Mucosa of stomach (tissue), 1 donor: ENCODE data around the gene FOXI1.

Source experiments
- H3K27me3 ChIP-seq: one replicate; pipeline ENCODE4 v1.7.0; 2013; ENCODE audit warnings: mild to moderate bottlenecking, low read length; ENCODE audit not compliant: control insufficient read depth, insufficient read depth
- H3K36me3 ChIP-seq: one replicate; pipeline ENCODE4 v1.7.0; 2013; ENCODE audit warnings: low read length; ENCODE audit not compliant: control insufficient read depth, insufficient read depth
- H3K4me1 ChIP-seq: one replicate; pipeline ENCODE4 v1.7.0; 2013; ENCODE audit warnings: mild to moderate bottlenecking, low read length; ENCODE audit not compliant: control insufficient read depth, insufficient read depth
- H3K4me3 ChIP-seq: one replicate; pipeline ENCODE4 v1.7.0; 2013; ENCODE audit warnings: low read length
- H3K9ac ChIP-seq: one replicate; pipeline ENCODE4 v1.7.0; 2013; ENCODE audit warnings: mild to moderate bottlenecking, low read length, moderate library complexity
- H3K9me3 ChIP-seq: one replicate; pipeline ENCODE4 v1.7.0; 2013; ENCODE audit warnings: mild to moderate bottlenecking, low read length, moderate library complexity; ENCODE audit not compliant: control insufficient read depth
- donor health status: Pancreatic carcinoma.

Gene FOXI1

DNA sequence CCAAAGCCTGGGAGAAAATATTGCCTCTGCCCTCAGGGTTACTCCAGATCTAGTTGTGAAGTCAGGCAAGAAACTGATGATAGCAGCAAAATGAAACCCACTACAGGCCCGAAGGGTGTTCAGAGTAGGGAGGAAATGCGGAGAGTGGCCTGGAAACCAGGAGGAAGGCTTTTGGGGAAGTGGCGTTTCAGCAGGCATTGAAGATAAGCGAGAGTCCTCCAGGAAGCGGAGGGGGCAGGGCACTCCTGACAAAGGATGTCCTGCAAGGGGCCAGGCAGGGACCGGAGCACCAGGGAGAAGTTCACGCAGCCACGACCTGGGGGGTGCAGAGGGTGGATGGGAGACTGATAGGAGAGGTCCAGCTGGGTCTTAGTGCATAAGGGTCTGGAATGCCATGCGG lies 7.8 kb upstream of the FOXI1 start:
- Histone ChIP-seq H3K27me3 (no peaks in the 10 kb centered on the region), H3K4me3 (no peak overlapping the region), H3K4me1 (no peaks in the 10 kb centered on the region), H3K36me3 (no peaks in the 10 kb centered on the region), H3K9me3 (no peaks in the 10 kb centered on the region), H3K9ac (no peak overlapping the region)

DNA sequence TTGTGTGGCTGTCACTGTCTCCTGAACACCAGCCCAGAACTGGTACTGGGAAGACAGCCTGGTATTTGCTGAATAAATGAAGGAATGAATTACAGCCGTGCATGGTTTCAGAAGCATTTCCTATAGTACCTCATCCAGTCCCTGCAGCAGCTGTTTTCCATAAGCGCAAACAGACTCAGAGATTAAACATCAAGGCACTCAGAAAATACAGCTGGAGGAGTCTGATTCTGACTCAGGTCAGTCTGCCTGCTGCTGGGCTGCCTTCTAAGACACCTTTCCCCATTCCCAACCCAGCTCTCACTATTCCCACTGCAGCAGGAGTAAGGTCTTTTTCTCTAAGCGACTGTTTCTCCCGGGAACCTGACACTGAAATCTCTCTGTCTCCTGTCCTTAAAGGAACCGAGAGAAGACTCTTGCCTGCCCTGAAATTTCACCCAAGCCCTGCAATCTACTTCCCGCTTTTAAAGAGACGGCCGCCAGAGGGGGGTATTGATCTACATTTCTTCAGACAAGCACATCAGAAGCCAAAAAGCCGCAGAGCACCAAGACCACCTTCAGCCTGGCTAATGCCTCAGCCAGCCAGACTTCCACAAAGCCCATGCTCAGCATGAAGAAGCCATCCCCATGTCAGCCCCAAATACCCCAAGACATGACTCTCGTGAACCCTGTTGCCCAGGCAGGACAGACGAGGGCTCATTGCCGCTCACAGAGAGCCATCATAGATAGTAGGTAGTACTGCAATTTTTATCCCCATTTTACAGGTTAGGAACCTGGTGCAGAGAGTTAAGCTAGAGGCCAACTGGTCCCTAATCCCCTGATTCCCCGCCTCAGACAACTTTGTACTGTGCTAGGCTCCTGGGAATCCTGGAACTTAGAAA lies 5.4 kb upstream of the FOXI1 start:
- H3K27me3 ChIP-seq, result no peaks in the 10 kb centered on the region
- H3K36me3 ChIP-seq, result no peaks in the 10 kb centered on the region
- H3K4me3 ChIP-seq, result no peak overlapping the region
- no peaks in the 10 kb centered on the region for H3K4me1 ChIP-seq
- no peak overlapping the region for H3K9ac ChIP-seq
- no peaks in the 10 kb centered on the region for H3K9me3 ChIP-seq

DNA sequence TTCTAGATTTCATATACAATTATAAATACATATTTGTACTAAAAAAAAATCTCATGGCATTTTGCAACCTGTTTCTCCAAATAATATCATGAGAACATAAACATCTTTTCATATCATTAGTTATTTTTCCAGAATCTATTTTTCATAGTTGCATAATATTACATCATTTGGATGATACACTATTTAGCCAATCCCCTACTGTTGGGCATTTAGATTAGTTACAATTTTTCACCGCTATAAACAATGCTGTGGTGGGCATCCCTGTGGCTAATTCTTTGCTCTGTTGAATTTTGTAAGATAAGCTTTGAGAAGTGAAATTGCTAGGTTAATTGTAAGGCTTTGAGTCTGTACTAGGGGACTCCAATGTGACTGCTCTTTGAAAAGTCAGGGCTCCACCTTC lies 2.2 kb upstream of the FOXI1 start:
- Histone ChIP-seq H3K27me3 (no peaks in the 10 kb centered on the region), H3K4me3 (no peak overlapping the region), H3K9me3 (no peaks in the 10 kb centered on the region), H3K9ac (no peak overlapping the region), H3K4me1 (no peaks in the 10 kb centered on the region), H3K36me3 (no peaks in the 10 kb centered on the region)

- H3K4me3 ChIP-seq, result no peak overlapping the region
- H3K9ac ChIP-seq, result no peak overlapping the region
Measured at GRCh38 chr5:170104299-170104698, 1.4 kb upstream of the FOXI1 start.

GRCh38 chr5:170104710-170105109 lies 987 bp upstream of the FOXI1 start:
- no peaks in the 10 kb centered on the region for H3K27me3 ChIP-seq
- no peaks in the 10 kb centered on the region for H3K4me1 ChIP-seq
- no peak overlapping the region for H3K9ac ChIP-seq
- H3K4me3 ChIP-seq, result no peak overlapping the region
- no peaks in the 10 kb centered on the region for H3K36me3 ChIP-seq
- no peaks in the 10 kb centered on the region for H3K9me3 ChIP-seq

More at GRCh38 chr5:170104299-170104698, 1.4 kb upstream of the FOXI1 start:
- Histone ChIP-seq H3K36me3 (no peaks in the 10 kb centered on the region), H3K27me3 (no peaks in the 10 kb centered on the region), H3K4me1 (no peaks in the 10 kb centered on the region), H3K9me3 (no peaks in the 10 kb centered on the region)

DNA sequence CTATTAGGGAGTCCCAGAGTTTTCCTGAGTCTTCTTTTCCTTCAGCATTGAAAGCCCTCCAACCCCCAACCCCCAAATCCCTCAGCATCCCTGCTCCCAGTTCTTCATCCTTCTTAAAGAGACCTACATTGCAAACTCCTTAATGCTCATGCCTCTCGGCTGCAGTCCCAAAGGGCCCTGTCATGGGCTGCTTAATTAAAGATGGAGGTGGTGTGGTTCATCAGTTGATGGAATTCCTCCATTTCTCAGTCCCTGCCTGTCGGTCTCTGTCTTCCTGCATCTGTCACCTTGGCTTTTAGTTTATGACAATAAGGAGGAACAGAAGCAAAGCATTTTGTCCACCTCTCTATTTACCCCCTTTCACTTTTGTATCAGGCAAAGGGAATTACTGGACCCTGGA lies 2.0 kb downstream of the FOXI1 start:
- Histone ChIP-seq H3K36me3 (no peaks in the 10 kb centered on the region), H3K4me3 (no peak overlapping the region), H3K9ac (no peak overlapping the region), H3K9me3 (no peaks in the 10 kb centered on the region), H3K4me1 (no peaks in the 10 kb centered on the region), H3K27me3 (no peaks in the 10 kb centered on the region)

DNA sequence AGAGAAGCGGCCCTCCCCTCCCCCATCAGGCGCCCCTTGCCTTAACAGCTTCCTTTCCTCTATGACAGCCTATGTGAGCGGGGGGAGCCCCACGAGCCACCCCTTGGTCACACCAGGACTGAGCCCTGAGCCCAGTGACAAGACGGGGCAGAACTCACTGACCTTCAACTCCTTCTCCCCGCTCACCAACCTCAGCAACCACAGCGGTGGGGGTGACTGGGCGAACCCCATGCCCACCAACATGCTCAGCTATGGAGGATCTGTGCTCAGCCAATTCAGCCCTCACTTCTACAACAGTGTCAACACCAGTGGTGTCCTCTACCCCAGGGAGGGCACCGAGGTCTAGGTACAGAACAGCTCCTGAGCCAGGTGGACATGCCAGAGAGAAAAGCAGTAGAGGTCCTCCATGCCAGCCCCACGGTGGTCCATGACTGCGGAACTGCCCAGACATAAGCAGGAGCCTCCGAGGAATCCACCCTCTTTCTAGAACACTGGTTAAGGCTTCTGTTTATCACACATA lies 2.6 kb downstream of the FOXI1 start:
- no peaks in the 10 kb centered on the region for H3K36me3 ChIP-seq
- no peaks in the 10 kb centered on the region for H3K9me3 ChIP-seq
- no peak overlapping the region for H3K9ac ChIP-seq
- no peaks in the 10 kb centered on the region for H3K27me3 ChIP-seq
- no peak overlapping the region for H3K4me3 ChIP-seq
- H3K4me1 ChIP-seq, result no peaks in the 10 kb centered on the region

- Histone ChIP-seq H3K4me3 (no peak overlapping the region), H3K9ac (no peak overlapping the region), H3K27me3 (no peaks in the 10 kb centered on the region), H3K36me3 (no peaks in the 10 kb centered on the region), H3K9me3 (no peaks in the 10 kb centered on the region), H3K4me1 (no peaks in the 10 kb centered on the region)
Measured at GRCh38 chr5:170109059-170110031, 3.6 kb downstream of the FOXI1 start.

GRCh38 chr5:170110403-170111087 lies 4.8 kb downstream of the FOXI1 start:
- H3K4me1 ChIP-seq, result no peaks in the 10 kb centered on the region
- H3K36me3 ChIP-seq, result no peaks in the 10 kb centered on the region
- H3K4me3 ChIP-seq, result no peak overlapping the region
- no peaks in the 10 kb centered on the region for H3K9me3 ChIP-seq
- H3K27me3 ChIP-seq, result no peaks in the 10 kb centered on the region
- H3K9ac ChIP-seq, result no peak overlapping the region

DNA sequence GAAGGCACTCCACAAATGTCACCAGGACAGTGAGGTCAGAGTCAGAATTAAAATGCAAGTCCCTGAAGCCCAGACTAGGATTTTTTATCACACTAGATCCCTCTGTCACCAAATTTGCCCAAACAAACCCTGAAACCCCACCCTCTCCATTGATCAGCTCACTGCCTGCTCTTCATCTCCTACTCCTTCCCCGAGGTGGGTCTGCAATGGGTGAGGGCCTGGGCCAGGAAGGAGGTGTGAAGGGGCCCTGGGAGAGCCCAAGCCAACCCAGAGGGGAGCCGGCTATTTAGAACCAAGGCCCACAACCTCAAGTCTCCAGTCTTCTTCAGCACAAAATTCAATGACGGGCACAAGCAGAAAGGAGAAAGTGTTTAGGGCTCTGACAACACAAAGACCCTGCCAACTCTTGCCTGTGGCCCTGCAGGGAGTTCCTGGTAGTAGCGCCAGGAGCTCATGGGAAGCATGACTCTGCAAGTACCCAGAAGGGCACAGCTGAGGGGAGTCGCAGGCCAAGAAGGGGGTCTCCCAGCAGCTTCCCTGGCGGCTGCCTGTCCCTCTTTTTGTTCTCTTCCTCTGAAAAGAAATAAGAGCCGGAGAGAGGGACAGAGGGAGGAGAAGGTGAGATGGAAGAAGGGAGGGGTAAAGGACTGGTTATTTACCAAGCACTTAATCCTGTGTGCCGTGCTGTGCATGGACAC lies 5.5 kb downstream of the FOXI1 start:
- no peak overlapping the region for H3K9ac ChIP-seq
- H3K4me1 ChIP-seq, result no peaks in the 10 kb centered on the region
- H3K9me3 ChIP-seq, result no peaks in the 10 kb centered on the region
- no peaks in the 10 kb centered on the region for H3K27me3 ChIP-seq
- H3K36me3 ChIP-seq, result no peaks in the 10 kb centered on the region
- no peak overlapping the region for H3K4me3 ChIP-seq

- no peak overlapping the region for H3K4me3 ChIP-seq
- H3K9me3 ChIP-seq, result no peaks in the 10 kb centered on the region
- H3K27me3 ChIP-seq, result no peaks in the 10 kb centered on the region
- no peak overlapping the region for H3K9ac ChIP-seq
- H3K36me3 ChIP-seq, result no peaks in the 10 kb centered on the region
- no peaks in the 10 kb centered on the region for H3K4me1 ChIP-seq
Measured at GRCh38 chr5:170112876-170113521, 7.3 kb downstream of the FOXI1 start.
